Skeletal muscle cell (primary cell): Measurements from ENCODE around the gene ANKRD13B.

Experiments used
- DNase-seq: peaks from one replicate; pipeline ENCODE4 v3.0.0-alpha.2; 2010; ENCODE audit warnings: low read depth
- H3K4me3 ChIP-seq: 2 replicates; pipeline ENCODE4 v1.5.1; 2011; ENCODE audit warnings: low read depth, mild to moderate bottlenecking, control low read depth, low read length, moderate library complexity

The ANKRD13B gene

DNA sequence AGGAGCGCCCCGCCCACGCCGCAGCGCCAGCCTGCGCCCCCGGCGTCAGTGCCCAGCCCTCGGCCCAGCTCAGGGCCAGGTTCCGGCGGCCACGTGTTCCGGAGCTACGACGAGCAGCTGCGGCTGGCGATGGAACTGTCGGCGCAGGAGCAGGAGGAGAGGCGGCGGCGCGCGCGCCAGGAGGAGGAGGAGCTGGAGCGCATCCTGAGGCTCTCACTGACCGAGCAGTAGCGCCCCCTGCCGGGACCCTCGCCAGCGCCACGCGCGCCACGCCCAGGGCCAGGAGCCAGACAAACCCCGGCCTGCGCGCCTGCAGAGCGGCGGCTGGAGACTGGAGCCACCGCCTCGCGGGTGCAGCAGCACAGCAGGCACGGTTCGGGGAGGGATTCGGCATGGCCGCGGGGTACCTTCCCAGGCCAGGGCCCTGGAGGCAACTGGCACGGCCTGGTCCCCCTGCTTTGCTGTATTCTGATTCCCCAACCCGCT is 20.5 kb downstream of the ANKRD13B start:
- DNase-seq, result peak; percentile 56
- H3K4me3 ChIP-seq, result peak overlapping the region; percentile 27

GRCh38 chr17:29613856-29614255 is 20.9 kb downstream of the ANKRD13B start:
- peak overlapping the region; percentile 27 for H3K4me3 ChIP-seq
- no peak for DNase-seq

DNA sequence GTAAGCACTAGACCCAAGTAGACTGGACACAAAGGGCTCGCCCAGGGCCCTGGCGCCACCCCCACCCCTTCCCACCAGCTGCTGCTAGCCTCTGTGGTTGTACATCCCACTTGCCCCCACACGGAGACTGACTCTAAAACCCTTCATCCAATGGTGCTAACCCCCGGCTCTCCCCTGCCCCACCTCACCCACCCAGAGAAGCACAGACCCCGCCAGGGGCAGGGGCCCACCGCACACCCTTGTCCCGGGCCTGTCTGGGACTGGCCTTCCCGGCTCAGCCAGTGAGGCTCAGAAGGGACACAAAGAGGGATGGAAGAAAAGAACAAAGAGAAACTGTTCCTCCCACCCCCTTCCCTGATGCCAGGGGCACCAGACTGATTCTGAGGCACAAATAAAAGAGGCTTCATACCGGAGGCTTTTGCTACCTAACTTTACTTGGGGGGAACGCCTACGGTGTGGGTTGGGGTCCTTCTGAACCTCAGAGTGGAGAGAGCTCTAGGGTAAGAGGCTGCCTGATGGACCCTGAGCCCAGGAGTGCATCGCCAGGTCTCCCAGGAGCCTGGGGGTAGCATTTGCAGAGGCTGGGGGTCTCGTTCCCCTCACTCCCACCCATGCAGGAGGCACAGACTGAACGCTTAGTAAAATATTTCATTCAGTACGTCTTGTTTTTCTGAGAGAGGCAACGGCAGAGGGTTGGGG is 21.6 kb downstream of the ANKRD13B start:
- no peak overlapping the region for H3K4me3 ChIP-seq
- DNase-seq, result no peak

DNA sequence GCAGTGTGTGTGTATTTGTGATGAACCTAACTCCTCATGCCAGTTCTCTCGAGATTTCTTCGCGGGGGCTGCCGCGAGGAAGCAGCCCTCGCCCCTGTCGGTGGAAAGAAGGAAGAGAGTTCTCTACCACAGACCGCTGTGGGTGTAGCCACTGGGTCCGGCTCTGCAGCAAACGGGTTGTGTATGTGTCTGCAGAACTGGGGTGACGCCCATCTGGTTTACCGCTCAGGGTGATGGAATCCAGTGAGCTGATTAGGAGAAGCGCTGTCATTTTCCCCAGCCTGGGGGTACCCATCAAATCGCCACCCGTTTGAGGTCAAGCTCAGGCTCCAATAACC is 22.1 kb downstream of the ANKRD13B start:
- no peak for DNase-seq
- H3K4me3 ChIP-seq, result peak overlapping the region; percentile 40

DNA sequence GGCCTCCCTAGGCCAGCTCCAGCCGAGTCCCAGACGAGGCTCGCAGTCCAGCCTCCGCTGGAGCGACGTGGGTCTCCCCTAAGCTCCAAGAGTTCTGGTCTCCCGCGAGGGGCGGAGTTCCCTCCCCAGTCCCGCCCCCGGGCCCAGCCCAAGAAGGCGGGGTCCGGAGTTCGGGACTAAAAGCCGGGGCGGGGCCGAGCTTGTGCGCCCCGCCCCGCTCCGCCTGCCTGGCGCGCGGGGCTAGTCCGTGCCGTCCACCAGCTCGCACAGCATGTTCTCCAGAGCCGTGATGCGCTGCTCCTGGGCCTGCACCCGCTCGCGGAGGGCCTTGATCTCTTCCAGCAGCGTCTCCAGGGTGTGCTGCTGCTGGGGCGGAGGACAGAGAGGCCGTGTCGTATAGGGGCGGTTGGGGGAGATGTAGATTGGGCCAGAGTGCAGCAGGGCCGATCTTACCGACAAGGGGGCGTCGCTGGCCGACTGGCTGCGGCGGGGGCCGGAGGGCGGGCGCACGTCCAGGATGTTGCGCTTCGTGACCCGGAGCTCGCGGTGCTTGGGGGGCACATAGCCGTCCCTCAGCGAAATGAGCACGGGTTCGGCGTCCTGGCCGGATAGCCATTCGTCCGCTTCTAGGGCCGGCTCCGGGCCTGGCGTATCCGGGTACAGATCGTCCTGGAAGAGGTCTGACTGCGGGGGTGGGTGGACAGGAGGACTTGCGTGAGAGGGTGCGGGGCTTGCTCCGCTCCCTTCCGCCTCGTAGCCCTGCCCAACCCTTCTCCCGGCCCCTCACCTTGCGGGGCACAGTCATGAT is 22.8 kb downstream of the ANKRD13B start:
- DNase-seq, result peak; percentile 41
- peak overlapping the region; percentile 40 for H3K4me3 ChIP-seq

DNA sequence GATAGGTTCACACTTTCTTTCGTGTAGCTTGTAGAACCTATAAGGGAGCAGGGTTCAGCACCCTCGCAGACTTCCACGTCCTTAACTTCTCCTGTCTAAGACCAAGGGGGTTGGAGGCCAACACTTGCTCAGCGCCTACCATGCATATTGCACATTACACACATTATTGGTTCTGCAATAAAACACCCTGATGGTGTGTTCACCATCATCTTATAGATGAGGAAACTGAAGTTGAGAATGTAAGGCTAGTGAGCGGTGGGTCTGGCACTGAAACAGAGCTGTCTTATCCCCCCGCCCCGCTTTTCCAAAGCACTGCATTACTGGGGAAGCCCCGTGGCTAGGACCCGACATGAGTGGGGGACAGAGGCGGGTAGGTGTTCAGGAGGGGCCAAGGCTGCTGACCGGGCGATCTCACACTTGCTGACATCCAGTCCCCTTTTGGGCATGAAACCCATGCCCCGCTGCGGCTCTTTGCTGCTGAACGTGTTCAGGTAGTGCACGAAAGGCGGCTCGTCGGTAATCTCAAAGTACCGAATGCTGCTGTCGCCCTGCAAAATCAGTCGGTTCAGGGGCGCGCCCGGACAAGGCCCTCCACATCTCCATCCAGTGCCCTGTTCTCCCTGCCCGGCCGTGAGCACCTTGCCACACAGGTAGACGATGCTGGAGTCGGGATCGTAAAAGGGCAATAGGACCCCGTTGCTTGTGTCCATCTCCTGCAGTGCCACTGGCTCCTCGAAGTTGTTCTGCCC is 23.5 kb downstream of the ANKRD13B start:
- DNase-seq, result no peak
- H3K4me3 ChIP-seq, result peak overlapping the region; percentile 40

DNA sequence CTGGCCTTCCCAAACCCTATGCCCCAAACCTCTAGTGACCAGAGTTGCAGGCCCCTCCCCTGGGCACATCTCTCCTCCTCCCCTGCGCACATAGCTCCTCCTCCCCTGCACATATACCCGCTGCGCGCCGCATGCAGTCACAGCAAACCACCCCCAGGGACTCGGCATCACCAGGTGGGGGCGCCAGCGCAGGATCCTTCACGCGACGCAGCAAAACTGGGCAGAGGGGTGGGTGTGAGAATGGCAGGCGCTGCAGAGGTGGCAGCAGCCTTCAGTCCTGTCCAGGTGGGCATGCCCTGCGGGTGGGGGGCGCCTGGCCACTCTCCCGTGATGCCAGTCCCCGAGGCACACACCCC is 24.2 kb downstream of the ANKRD13B start:
- DNase-seq, result no peak
- peak overlapping the region; percentile 5 for H3K4me3 ChIP-seq

DNA sequence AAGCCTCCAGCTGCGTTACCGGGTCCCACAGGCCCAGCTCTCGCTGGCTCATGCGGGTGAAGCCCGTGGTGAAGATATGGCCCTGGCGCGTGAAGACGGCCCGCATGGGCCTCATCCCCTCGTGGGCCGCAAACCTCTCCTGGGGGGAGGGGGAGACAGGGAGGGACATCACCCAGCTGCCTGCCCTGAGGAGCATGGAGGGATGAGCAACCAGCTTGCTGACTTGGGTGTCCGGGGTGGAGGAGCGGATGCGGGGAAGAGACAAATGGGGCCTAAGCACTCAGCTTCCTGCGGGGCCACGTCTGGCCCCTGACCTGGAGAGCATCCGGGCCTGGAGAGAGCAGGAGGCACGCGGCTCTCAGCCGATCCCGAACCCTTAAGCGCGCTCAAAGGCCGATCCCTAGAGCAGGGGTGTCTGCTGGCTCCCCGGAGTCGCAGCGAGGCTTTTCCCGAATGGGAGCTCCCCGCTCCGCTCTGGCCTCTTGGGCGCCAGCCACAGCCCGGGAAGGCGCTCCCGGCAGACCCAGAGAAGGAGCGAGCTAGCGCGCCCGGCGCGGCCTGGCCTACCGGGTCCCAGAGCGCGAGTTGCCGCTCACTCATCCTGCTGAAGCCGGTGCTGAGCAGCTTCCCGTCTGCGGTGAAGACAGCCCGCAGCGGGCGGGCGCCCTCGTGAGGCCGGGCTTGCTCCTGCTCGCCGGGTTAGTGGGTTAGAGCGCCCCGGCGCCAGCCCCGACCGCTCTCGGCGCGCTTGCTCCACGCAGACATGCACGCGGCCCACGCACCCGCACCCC is 24.7 kb downstream of the ANKRD13B start:
- DNase-seq, result no peak
- H3K4me3 ChIP-seq, result peak overlapping the region; percentile 21

DNA sequence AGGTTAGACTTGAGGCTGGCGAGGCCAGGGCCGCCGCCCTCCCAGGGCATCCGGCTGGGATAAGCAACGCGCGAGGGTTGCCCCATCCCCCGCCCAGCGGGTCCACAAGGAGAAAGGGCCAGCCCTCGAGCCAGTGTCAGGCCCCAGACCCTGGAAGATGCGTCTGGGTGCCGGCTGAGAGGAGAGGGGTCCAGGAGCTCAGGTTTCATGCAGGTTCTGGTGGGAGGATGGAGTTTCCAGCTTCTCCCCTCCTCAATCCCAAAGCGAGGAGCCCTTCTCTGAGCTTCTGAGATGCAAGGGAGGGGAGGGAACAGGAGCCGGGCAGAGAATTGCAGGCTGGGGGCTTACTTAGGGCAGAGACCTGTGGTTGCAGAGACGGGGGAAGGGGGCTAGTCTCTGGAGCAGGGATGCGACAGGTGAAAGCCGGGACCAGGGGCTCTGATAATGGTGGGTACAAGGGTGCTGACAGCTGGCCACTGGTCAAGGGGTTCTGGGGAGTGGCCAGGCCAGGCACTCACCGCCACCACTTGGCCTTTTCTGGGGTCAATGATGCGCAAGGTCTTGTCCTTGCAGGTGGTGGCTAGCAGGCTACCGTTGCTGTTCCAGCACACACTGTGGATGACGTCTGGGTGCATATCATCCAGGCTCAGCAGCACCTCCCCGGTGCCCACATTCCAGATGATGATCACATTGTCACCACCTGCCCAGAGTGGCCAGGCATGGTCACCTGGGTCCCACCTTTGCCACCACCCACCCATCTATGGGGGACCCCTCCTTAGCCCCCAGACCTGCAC is 25.5 kb downstream of the ANKRD13B start:
- H3K4me3 ChIP-seq, result no peak overlapping the region
- DNase-seq, result no peak

DNA sequence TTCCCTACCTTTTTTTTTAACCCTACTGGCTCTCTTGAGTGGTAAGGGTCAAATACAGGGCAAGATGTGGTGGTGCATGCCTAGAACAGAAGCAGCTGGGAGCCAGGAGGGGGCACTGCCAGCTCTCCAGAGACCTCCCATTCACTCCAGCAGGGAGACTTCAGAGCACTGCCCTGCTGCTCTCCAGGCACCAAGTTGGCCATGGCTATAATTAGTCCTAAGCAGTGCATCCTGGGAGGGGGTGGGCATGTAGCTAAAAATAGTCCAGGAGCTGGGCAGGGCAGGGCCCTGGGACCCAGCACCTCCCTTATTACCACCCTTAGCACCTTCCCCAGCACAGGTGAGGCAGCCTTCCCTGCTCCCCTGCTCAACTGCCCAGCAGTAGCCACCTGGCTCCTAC is 26.3 kb downstream of the ANKRD13B start:
- H3K4me3 ChIP-seq, result no peak overlapping the region
- DNase-seq, result no peak

GRCh38 chr17:29620271-29620670 is 27.3 kb downstream of the ANKRD13B start:
- no peak for DNase-seq
- no peak overlapping the region for H3K4me3 ChIP-seq

GRCh38 chr17:29620779-29621500 is 28.0 kb downstream of the ANKRD13B start:
- no peak for DNase-seq
- H3K4me3 ChIP-seq, result no peak overlapping the region

DNA sequence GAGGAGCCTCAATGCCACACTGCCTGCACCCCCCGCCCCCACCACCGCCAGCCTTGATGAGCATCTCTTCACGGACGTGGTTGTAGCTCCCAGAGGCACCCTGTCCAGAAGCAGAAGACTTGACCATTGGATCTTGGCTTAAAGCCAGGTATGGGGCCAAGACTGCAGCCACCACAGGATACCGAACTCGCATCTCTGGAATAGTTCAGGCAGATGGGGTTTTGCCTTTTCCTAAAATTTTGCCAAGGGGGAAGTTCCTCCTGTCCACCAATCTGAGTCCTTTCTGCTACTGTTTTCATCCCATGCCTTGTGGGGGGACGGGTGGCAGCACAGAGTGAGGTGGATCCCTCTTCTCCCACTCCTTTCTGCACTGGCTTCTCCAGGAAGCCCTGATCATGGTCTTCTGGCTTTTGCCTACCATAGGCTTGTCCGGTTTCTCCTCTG is 28.8 kb downstream of the ANKRD13B start:
- H3K4me3 ChIP-seq, result peak overlapping the region; percentile 76
- no peak for DNase-seq

DNA sequence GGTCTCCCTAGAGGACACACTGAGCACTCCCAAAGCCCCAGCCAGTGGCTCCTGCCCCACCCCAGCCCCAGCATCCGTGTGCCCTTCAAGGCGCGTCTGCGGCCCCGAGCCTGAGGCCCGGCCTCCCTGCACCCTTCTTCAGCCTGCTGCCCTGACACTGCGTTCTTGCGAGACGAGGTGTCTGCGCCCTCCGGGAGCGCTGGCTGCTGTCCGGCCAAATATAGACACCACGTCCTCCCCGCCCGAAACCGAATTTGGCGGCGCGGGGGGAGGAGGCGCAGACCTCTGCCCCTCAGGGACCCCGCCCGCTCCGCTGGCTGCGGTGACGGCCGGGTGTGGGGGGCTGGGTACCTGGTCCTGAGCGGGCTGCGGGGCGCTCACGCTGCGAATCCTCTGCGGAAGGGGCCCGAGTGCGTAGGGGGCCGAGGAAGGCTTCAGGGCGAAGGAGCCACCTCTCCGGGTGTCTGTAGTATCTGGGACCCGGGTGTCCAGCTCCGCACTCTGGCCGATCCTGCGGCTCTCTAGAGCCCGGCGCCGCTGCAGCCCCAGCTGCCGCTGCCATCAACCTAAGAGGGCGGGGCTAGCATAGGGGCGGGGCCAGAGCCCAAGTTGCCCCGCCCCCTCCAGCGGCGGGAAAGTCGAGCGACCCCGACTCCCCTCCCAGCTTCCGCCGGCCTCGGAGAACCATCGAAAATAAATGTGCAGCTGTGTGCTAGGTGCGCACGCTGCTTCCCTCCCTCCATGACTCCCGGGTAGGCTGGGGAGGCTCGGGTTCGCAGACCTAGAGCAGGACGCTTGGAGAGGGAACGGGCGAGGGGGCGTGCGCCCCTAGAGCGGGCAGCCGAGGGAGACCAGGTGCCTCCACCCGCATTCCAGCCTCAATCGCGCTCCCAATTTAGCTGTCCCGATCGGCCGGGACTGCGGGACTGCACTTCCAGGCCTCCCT is 29.7 kb downstream of the ANKRD13B start, which contains the start of gene CORO6:
CORO6 (minus strand) TSS at position 576 of the 946 bp plus-strand sequence. CDS start 1,491 bp downstream, outside the sequence.
- peak within 1 kb of the TSS; percentile 76 for H3K4me3 ChIP-seq
- no peak for DNase-seq

DNA sequence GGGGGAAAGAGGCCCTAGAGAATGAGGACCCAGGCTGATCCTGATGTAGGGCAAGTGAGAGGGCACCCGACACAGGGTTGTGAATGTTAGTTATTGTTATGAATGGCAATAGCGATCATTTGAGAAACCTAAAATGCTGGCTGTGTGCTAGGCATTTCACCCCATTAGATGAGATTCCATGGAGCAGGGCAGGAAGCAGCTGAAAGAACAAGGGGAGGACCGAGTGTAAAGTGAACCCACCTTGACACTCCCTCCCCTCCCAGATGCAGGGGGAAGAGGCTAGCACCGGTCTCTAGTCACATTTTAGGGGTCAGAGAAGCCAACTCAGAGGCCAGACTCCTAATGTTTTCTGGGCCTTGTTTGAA is 30.3 kb downstream of the ANKRD13B start:
- H3K4me3 ChIP-seq, result peak overlapping the region; percentile 76
- DNase-seq, result no peak

DNA sequence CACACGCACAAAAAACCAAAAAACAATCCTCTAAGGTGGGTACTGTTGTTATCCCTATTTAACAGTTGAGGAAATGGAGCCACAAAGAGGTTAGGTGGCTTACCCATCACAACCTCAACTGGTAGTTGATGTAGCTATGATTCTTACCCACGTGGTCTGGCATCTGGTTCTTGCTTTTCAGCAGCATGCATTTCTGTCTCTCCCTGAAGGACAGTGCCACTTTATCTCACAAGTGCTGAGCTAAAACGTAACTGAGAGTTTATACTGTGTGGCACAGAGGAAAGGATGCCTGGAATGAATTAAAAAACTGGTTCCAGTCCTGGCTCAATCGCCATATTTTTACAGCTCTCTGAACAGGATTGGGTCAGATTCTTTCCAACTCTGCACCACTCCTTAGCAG is 31.7 kb downstream of the ANKRD13B start:
- H3K4me3 ChIP-seq, result no peak overlapping the region
- DNase-seq, result no peak
